Measurements from ENCODE around the gene UBA3. TPM values are rescaled to one million over a fixed set of nuclear protein-coding genes. Genes with fewer than 3 reads are reported as not detected.
A peak's percentile ranks its signal among the peaks of the same experiment; 100 is the strongest.

The UBA3 gene
- total RNA-seq, result 10 to 100 TPM; 79.6 to 89.3 TPM

DNA sequence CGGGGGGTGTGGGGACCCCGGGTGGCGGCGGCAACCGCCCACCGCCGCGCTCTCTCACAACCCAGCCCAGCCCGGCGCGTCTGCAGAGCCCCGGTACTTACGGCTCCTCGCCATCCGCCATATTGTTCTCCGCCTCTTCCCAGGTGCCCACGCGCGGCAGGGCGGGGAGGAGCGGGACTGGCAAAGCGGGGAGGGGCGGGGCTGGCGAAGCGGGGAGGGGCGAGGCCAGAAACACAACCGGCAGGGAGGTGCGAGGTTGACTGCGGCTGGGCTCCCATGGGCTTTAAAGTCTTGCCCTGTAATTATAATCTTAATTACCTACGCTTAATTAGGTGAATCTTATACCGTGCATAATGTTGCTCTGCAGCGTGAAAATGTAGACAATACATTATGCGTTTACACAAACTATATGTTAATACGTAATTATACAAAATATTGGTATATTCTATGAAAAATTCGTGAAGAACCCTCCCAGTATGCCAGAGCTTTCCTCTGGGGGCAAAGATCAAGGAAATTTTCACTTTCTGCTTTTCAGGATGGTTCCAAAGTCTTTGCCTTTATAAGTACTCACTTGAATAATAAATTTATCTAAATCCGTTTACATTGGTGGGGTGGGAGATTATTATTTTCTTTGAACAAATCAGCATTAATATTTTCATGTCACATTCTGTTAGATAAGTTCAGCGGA is at the start of gene UBA3:
Gene UBA3, minus strand, starts transcription at position 133 of the 688 bp plus-strand sequence. Its CDS starts 12 bp downstream, at position 121.
- Mint-ChIP-seq H3K36me3 (peaks cover 17 to 36% of the 10 kb centered on the region in 2 donors), H3K27ac (peak within 1 kb of the TSS; percentile 70 to 99), H3K9me3 (no peaks in the 10 kb centered on the region)
- ATAC-seq, result peak; percentile 55 to 63
- peak; percentile 82 to 86 for DNase-seq (ENCODE audit: low spot score in 2 of 2)

DNA sequence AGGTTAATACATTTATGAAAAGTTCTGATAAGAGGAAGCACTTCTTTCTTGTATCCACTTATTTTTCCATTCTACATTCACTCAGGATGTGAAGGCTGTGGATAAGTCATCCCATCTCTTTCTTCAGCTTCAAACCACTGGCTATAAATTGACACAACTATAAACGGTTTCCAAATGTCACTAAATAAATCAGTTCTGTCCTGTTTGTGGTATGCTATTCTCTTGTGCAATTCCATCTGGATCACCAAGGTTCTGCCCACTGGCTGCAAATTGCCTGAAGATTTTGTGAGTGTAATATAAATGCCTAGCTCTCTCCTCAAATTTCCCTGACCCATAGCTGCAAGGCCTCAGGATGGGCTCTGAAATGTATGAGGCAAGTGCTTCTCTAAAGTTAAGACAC is 49.4 kb upstream of the UBA3 start:
- no peaks in the 10 kb centered on the region for H3K36me3 Mint-ChIP-seq
- DNase-seq (ENCODE audit: low spot score in 2 of 2) (no peak), ATAC-seq (no peak)
- H3K27ac Mint-ChIP-seq, result no peak overlapping the region
- no peaks in the 10 kb centered on the region for H3K9me3 Mint-ChIP-seq

DNA sequence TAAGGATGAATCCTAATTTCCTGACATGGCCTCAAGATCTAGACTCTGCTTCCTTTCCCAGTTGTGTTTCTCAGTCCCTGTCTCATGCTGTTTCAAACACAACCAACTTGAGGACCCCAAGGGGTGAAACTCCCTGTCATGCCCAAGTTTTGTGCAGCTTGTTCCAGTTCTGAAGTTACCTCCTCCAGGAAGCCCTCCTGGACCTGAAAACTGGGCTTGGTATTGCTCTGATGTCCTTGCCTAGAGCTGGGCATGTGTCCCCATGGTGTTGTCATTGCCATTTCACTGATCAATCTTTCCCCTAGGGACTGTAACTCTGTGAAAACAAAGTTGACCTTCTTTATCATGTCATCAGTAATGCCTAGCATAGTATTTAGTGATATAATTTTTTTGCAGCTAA is 48.3 kb upstream of the UBA3 start:
- no peaks in the 10 kb centered on the region for H3K36me3 Mint-ChIP-seq
- no peaks in the 10 kb centered on the region for H3K9me3 Mint-ChIP-seq
- H3K27ac Mint-ChIP-seq, result no peak overlapping the region
- no peak for ATAC-seq
- no peak for DNase-seq (ENCODE audit: low spot score in 2 of 2)

DNA sequence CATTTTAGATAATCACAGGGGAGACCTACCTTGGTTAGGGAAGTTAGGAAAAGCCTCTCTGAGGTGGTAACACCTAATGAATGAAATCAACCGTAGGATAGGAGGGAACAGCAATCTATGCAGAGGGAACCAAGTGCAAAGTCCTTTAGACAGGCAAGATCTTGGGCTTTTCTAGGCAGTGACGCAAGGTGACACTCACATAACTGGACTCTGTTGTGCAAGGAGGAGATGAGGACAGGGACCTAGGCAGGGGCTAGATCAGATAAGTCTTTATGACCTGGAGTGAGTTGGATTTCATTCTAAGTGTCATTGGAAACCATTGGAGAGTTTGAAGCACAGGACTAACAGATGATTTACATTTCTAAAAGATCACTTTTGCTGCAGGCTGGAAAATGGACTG is 46.8 kb upstream of the UBA3 start:
- ATAC-seq (no peak), DNase-seq (ENCODE audit: low spot score in 2 of 2) (no peak)
- Mint-ChIP-seq H3K36me3 (no peaks in the 10 kb centered on the region), H3K9me3 (no peaks in the 10 kb centered on the region), H3K27ac (no peak overlapping the region)

DNA sequence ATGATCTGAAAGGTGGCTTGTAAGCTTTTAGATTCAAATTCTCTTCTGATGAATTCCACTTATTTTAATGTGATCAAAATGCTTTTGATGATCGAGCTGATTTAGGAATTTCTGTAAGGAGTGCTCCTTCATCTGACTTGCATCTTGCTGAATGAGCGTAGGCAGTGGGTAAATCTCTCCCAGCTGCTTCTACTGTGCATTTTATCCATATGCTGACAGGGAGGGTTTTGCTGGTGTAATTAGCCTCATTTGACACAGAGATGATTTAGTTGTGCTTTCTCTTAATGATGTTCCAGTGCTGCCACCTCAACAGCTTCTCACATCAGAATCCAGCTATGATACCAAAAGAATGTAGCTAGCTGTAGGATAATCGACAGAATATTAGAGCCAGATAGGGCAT is 46.1 kb upstream of the UBA3 start:
- ATAC-seq, result no peak
- Mint-ChIP-seq H3K9me3 (no peaks in the 10 kb centered on the region), H3K36me3 (no peaks in the 10 kb centered on the region)

DNA sequence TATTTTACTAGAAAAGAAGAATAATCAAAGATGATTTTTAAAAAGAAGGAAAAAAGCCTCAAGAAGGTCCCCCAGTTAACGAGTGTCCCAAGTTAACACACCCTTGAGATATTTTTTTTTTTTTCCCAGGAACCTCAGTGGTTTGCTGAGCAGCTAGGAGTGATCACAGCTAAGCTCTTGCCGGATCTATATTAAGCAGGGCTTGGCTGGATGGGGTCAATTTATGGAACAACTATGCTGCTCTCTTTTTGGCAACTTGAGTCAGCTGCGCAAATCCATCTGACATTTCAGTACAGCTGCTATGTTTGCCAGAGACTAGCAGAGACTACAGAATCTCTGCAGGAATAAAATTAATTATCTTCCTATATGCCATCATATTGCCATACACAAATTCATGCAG is 42.2 kb upstream of the UBA3 start, which contains the start of gene LMOD3:
Gene LMOD3, minus strand, starts transcription at position 193 of the 400 bp plus-strand sequence. CDS start 209 bp downstream, outside the sequence.
- H3K36me3 Mint-ChIP-seq, result no peaks in the 10 kb centered on the region
- H3K27ac Mint-ChIP-seq, result no peak within 1 kb of the TSS
- DNase-seq (ENCODE audit: low spot score in 2 of 2) (no peak), ATAC-seq (no peak)
- H3K9me3 Mint-ChIP-seq, result no peaks in the 10 kb centered on the region

More for the DNA sequence above, 46.1 kb upstream of the UBA3 start:
- no peak for DNase-seq (ENCODE audit: low spot score in 2 of 2)
- H3K27ac Mint-ChIP-seq, result no peak overlapping the region

DNA sequence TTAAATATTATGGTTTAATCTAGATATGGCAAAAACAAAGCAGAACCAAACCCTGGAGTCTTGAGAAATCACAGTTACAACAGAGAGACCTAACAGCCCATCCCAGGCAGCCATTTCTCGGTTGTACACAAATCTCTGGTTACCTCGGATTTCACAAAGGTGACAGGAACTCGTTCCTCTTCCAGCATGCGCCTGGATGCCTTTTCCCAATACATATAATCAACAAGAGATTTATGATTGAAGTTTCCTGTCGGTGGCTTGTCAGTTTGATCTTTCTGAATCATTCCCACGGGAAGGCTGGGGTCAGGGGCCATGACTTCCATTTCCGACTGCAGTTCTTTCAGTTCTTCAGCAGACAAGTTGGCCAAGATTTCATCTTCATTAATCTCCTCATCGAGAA is 41.8 kb upstream of the UBA3 start:
- Mint-ChIP-seq H3K36me3 (no peaks in the 10 kb centered on the region), H3K9me3 (no peaks in the 10 kb centered on the region), H3K27ac (no peak overlapping the region)
- DNase-seq (ENCODE audit: low spot score in 2 of 2), result no peak
- ATAC-seq, result no peak

DNA sequence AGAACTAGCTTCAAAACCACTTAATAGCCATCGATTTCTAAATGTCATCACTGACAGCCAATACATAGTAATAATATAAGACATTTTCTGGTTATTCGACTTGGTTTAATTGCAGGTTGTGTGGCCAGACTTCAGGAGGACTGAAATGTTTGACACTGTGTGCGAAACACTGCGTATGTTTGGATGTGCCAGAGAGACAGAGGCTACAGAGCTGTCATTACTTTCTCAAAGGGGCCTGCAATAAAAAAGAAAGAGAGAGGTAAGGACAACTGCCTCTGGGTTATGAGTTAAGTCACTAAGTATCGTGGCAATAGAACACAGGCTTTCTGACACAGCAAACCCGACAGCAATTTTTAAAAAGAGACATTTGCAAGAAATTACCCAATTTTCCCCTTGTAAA is 41.3 kb upstream of the UBA3 start:
- Mint-ChIP-seq H3K36me3 (no peaks in the 10 kb centered on the region), H3K27ac (no peak overlapping the region), H3K9me3 (no peaks in the 10 kb centered on the region)
- DNase-seq (ENCODE audit: low spot score in 2 of 2) (no peak), ATAC-seq (no peak)

DNA sequence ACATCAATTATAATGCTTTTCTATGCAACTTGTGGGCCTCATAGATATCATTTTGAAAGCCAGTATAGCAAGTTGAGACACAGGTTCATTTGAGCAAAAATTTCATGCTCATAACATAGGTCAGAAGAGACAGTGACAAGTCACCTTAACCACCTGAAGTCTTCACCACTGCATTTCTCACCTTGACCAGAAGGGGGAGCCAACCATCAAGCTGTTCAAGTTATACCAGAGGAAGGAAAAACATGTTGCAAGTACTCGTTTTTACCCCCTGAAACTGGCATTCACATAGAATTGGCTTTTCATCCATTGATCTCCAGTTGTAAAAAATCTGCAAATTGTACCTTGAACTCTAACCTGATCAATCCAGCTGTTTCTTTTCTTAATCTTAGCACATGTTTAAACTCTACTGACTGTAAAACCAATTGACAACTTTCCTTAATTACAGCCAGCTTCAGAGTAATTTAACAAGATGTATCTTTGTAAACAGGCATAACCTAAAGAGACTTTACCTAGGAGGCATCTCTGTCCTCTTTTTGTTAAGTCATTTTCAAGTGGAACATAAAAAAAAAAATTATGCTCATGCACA is 40.8 kb upstream of the UBA3 start:
- ATAC-seq (peak; percentile 78 to 87), DNase-seq (ENCODE audit: low spot score in 2 of 2) (peak in 1 of 2 donors; percentile 85)
- H3K9me3 Mint-ChIP-seq, result no peaks in the 10 kb centered on the region
- H3K36me3 Mint-ChIP-seq, result no peaks in the 10 kb centered on the region
- no peak overlapping the region for H3K27ac Mint-ChIP-seq

DNA sequence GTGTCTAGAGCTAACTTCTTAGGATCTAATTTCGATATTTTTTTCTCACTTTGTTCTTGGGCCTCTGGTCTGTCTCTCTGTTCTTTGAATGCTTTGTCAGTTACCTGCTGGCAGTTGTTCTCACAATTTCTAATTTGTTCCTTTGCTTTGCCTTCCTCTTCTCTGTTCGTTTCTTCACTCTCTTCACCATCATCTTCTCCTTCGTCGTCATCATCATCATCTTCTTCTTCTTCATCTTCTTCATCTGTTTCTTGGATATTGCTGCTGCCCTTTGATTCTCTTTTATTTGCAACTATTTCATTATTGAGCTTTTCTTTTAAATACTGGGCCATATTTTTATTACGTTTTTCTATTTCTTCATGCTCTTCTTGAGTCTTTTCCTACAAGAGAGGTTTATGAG is 39.5 kb upstream of the UBA3 start:
- H3K9me3 Mint-ChIP-seq, result no peaks in the 10 kb centered on the region
- H3K36me3 Mint-ChIP-seq, result no peaks in the 10 kb centered on the region
- ATAC-seq, result no peak
- DNase-seq (ENCODE audit: low spot score in 2 of 2), result no peak
- H3K27ac Mint-ChIP-seq, result peak overlapping the region in 1 of 2 donors; percentile 42

DNA sequence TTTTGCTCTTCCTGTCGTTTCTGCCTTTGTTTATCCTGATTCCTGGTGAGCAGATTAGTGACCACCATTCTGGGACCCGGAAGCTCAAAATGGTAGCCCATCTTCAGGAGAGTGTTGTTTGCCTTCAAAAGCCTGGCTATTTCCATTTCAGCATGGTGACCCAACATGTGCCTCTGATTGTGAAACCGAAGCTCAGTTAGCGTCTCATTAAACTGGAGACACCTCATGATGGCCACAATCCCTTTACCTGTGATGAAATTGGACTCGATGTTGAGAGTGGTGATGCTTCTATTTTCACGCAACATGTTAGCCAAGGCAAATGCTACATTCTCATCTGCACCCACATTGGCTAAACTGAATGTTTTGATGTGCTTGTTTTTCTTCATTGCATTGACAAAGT is 39.0 kb upstream of the UBA3 start:
- no peak for ATAC-seq
- no peak for DNase-seq (ENCODE audit: low spot score in 2 of 2)
- H3K9me3 Mint-ChIP-seq, result no peaks in the 10 kb centered on the region
- peak overlapping the region in 1 of 2 donors; percentile 42 for H3K27ac Mint-ChIP-seq
- H3K36me3 Mint-ChIP-seq, result no peaks in the 10 kb centered on the region

DNA sequence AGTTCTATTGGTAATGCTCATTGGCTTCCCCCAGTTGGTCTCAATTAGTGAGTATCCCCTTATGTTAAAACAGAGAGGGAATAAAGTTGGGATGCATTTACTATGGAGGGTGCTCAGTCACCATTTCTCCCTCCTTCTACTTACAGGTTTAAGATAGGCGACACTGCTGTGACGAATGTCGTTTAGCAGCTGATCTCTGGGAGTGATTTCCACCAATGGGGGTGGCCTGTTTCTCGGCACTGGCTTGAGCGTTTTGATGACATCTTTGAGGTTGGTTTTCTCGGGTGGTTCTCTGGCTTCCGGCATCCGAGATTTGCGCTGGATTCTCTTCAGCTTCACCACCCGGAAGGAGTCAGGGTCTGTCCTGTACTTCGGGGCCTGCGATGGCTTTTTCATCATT is 38.4 kb upstream of the UBA3 start:
- ATAC-seq, result no peak
- DNase-seq (ENCODE audit: low spot score in 2 of 2), result no peak
- H3K27ac Mint-ChIP-seq, result no peak overlapping the region
- no peaks in the 10 kb centered on the region for H3K9me3 Mint-ChIP-seq
- H3K36me3 Mint-ChIP-seq, result no peaks in the 10 kb centered on the region

DNA sequence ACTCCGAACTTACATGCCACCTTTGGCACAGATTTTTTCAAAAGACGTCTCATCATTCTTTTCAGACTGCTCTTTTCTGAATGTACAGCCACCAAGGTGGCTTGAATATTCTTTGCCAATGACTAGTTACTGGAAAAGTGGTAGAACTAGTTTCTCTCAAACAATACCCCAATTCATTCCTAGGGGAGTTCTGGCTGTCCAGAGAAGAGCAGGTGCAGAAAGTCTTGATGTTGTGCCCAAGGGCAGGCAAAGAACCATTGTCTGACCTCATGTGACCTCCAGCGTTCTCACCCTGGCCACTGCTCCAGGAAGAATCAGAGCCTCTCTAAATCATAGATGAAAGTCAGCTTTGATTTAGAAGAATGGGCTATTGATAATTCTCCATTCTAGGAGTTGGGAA is 36.7 kb upstream of the UBA3 start:
- DNase-seq (ENCODE audit: low spot score in 2 of 2), result no peak
- Mint-ChIP-seq H3K27ac (no peak overlapping the region), H3K9me3 (no peaks in the 10 kb centered on the region), H3K36me3 (no peaks in the 10 kb centered on the region)
- no peak for ATAC-seq

DNA sequence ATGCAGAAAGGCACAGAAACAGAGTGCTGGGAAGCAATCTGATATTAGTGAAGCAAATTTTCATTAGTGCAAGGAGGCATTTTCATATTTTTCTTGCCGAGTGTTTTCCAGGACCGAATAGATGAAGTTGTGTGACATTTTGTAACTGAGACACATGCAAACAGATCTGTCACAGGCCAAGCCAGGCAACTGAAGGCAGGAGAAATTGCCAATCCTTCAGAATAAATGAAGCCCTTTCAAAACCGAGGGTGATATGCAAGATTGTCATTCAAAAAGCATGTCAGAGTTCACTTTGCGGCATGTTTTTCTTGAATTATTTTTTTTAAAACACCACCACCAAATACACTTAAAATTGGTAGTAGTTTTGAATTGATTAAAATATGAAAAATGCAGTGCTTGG is 36.0 kb upstream of the UBA3 start:
- no peak for ATAC-seq
- Mint-ChIP-seq H3K36me3 (no peaks in the 10 kb centered on the region), H3K27ac (no peak overlapping the region), H3K9me3 (no peaks in the 10 kb centered on the region)
- DNase-seq (ENCODE audit: low spot score in 2 of 2), result no peak

DNA sequence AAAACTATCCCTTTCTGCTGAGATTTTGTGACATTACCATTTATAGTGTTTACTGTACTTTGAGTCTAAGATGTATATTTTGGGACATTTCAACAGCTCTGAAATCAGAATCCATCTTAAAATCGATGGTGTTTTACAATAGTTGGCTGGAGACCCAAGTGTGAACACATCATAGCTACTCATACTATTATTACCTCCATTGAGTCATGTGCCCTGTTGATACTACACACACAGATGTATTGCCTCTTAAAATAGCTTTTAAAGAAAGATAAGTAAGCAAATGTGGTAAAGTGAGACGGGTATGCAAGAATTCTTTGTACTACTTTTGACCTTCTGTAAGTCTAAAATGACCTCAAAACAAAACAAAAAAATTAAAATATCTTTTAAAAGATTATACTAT is 35.6 kb upstream of the UBA3 start:
- no peak overlapping the region for H3K27ac Mint-ChIP-seq
- no peaks in the 10 kb centered on the region for H3K36me3 Mint-ChIP-seq
- ATAC-seq (no peak), DNase-seq (ENCODE audit: low spot score in 2 of 2) (no peak)
- H3K9me3 Mint-ChIP-seq, result no peaks in the 10 kb centered on the region

DNA sequence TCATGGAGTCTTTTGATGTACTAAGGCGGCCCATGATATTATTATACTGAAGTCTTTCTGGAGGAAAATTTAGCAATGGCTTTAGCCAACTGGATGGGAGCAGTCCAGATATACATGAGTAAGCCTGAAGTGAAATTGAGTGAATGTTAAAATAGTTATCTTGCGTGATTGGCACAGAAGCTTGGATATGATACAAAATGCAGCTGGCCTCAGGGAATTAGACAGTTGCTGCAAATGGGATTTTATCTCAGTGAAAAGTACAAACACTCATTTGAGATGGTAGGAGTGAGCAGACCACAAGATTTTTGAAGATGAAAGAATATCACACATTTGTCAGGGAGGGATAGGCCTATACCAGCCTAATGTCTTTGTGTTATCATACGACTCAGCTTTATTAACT is 33.4 kb upstream of the UBA3 start:
- H3K9me3 Mint-ChIP-seq, result no peaks in the 10 kb centered on the region
- H3K27ac Mint-ChIP-seq, result no peak overlapping the region
- ATAC-seq (no peak), DNase-seq (ENCODE audit: low spot score in 2 of 2) (no peak)
- H3K36me3 Mint-ChIP-seq, result no peaks in the 10 kb centered on the region

DNA sequence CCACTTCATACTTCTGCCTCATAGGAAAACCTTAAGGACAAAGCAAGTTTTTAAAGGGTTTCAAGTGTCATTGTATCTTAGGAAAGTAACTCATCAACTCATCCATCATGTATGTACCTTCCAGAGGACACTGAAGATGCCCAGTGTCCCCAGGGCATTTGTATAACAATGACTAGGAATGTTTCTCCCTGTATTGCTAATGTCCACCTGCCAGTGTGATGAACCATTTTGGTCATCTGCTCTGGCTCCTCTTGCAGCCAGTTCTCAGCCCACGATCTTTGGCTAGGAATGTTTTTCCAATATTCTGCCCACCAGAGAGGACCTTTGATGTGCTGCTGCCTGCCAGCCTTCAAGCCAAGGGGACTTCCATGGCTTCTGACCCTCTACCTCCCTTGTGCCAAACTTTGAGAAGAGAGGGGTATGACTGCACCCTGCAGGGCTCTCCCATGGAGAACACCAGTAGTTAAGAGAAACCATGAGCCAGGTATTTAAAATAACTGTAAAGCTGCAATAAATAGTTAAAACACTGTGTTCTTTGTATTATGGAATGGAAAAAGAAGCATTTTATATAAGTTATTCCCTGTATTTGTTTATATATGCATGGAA is 30.9 kb upstream of the UBA3 start:
- DNase-seq (ENCODE audit: low spot score in 2 of 2) (no peak), ATAC-seq (no peak)
- no peaks in the 10 kb centered on the region for H3K36me3 Mint-ChIP-seq
- no peak overlapping the region for H3K27ac Mint-ChIP-seq
- no peaks in the 10 kb centered on the region for H3K9me3 Mint-ChIP-seq

DNA sequence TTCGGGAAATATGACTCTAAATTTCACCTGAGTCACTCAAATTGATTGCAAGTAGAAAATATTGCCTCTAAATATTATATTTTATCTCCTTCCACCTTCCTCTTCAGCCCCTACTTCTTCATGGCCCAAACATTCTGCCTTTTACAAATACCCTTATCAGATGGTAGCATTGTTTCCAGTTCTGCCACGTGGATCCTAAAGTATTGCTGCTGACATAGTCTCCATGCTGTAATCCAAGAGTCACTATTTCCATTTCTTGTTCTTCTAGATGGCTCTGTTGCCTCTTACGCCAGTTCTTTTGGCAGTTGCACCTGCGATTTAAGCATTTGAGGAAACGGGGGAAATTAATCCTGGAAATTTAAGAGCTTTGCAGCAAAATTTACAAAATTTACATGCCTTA is 28.6 kb upstream of the UBA3 start:
- no peak overlapping the region for H3K27ac Mint-ChIP-seq
- peaks cover 0 to 18% of the 10 kb centered on the region in 2 donors for H3K36me3 Mint-ChIP-seq
- ATAC-seq, result no peak
- H3K9me3 Mint-ChIP-seq, result no peaks in the 10 kb centered on the region
- DNase-seq (ENCODE audit: low spot score in 2 of 2), result no peak
